ENCODE data around the gene NHSL2.

The NHSL2 gene

GRCh38 chrX:72003811-72004750 lies 93.4 kb downstream of the NHSL2 start:
- peak overlapping the region; percentile 7 for H3K27ac Mint-ChIP-seq
- peak overlapping the region; percentile 16 for H3K4me3 Mint-ChIP-seq
- H3K27me3 Mint-ChIP-seq (ENCODE audit: low read depth, poor library complexity) = peaks cover 8% of the 10 kb centered on the region
- peaks cover 46% of the 10 kb centered on the region for H3K4me1 Mint-ChIP-seq
- H3K36me3 Mint-ChIP-seq (ENCODE audit: low read depth) = no peaks in the 10 kb centered on the region
- TF ChIP-seq, protein P1, sequence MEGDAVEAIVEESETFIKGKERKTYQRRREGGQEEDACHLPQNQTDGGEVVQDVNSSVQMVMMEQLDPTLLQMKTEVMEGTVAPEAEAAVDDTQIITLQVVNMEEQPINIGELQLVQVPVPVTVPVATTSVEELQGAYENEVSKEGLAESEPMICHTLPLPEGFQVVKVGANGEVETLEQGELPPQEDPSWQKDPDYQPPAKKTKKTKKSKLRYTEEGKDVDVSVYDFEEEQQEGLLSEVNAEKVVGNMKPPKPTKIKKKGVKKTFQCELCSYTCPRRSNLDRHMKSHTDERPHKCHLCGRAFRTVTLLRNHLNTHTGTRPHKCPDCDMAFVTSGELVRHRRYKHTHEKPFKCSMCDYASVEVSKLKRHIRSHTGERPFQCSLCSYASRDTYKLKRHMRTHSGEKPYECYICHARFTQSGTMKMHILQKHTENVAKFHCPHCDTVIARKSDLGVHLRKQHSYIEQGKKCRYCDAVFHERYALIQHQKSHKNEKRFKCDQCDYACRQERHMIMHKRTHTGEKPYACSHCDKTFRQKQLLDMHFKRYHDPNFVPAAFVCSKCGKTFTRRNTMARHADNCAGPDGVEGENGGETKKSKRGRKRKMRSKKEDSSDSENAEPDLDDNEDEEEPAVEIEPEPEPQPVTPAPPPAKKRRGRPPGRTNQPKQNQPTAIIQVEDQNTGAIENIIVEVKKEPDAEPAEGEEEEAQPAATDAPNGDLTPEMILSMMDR (IDR thresholded peaks at IDR 0.05) = peak; percentile 11
- peaks cover 44% of the 10 kb centered on the region for H3K9me3 Mint-ChIP-seq
- DNase-seq = peak; percentile 47

DNA sequence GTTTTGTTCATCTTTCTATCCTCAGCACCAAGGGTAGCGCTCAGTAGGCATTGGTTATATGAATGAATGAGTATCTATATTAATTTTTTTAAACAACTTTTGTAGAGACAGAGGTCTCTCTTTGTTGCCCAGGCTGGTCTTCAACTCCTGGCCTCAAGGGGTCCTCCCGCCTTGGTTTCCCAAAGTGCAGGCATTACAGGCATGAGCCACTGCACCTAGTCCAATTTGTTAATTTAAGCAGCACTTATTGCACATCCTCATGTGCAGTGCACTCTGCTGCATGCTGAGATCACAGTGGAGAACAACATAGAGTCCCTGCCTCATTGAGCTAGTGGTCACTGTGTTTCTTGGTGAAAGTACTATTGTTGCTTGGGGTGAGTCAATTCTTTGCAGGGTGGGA lies 94.4 kb downstream of the NHSL2 start:
- Mint-ChIP-seq H3K9me3 (peaks cover 51% of the 10 kb centered on the region), H3K36me3 (ENCODE audit: low read depth) (peaks cover 6% of the 10 kb centered on the region), H3K4me1 (peaks cover 46% of the 10 kb centered on the region), H3K27ac (no peak overlapping the region), H3K4me3 (no peak overlapping the region), H3K27me3 (ENCODE audit: low read depth, poor library complexity) (peaks cover 8% of the 10 kb centered on the region)
- TF ChIP-seq, protein P1 (IDR thresholded peaks at IDR 0.05) = no peak
- DNase-seq = no peak

- Mint-ChIP-seq H3K9me3 (peaks cover 60% of the 10 kb centered on the region), H3K4me1 (peaks cover 35% of the 10 kb centered on the region), H3K27me3 (ENCODE audit: low read depth, poor library complexity) (peaks cover 5% of the 10 kb centered on the region), H3K36me3 (ENCODE audit: low read depth) (peaks cover 15% of the 10 kb centered on the region), H3K4me3 (no peak overlapping the region), H3K27ac (no peak overlapping the region)
- TF ChIP-seq, protein P1 (IDR thresholded peaks at IDR 0.05) = no peak
- no peak for DNase-seq
Observed at GRCh38 chrX:72006461-72006860, 95.8 kb downstream of the NHSL2 start.

DNA sequence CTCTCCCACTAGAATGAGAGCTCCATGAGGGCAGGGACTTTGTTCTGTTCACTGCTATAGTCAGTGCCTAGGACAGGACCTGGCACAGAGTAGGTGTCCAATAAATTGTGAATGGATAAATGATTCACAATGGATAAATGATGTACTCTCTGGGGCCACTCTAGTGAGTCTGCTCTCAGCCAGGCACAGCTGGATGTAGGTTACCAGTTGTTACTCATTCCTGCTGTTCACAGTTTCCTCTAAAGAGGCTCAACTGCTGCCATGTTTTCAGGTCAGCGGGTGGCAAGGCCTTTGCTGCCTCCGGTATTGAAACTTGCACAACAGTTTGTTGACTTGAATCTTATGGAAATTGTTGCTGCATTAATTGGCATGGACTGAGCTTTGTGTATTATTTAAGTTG lies 99.1 kb downstream of the NHSL2 start:
- Mint-ChIP-seq H3K27me3 (ENCODE audit: low read depth, poor library complexity) (peaks cover 5% of the 10 kb centered on the region), H3K27ac (no peak overlapping the region), H3K4me3 (no peak overlapping the region), H3K9me3 (peaks cover 63% of the 10 kb centered on the region), H3K4me1 (peaks cover 15% of the 10 kb centered on the region), H3K36me3 (ENCODE audit: low read depth) (peaks cover 31% of the 10 kb centered on the region)
- DNase-seq = no peak
- TF ChIP-seq, protein P1 (IDR thresholded peaks at IDR 0.05) = no peak

DNA sequence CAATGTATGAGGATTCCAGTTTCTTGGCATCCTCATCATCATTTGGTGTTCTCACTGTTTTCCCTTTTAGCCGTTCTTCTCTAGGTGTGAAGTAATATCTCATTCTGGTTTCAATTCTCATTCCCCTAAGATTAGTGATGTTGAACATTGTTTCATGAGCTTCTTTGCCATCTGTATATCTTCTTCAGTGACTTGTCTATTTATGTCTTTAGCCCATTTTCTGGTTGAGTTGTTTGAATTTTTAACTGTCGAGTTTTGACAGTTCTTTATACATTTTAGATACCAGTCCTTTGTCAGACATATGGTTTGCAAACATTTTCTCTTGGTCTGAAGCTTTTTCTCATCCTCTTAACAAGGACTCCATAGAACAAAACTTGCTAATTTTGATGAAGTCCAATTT lies 101.1 kb downstream of the NHSL2 start:
- Mint-ChIP-seq H3K4me1 (peaks cover 6% of the 10 kb centered on the region), H3K4me3 (no peak overlapping the region), H3K36me3 (ENCODE audit: low read depth) (peaks cover 31% of the 10 kb centered on the region), H3K9me3 (peaks cover 45% of the 10 kb centered on the region), H3K27me3 (ENCODE audit: low read depth, poor library complexity) (peaks cover 8% of the 10 kb centered on the region), H3K27ac (no peak overlapping the region)
- DNase-seq = no peak
- TF ChIP-seq, protein P1 (IDR thresholded peaks at IDR 0.05) = no peak

GRCh38 chrX:72015383-72015782 lies 104.7 kb downstream of the NHSL2 start:
- TF ChIP-seq, protein P1 (IDR thresholded peaks at IDR 0.05) = no peak
- H3K4me3 Mint-ChIP-seq = no peak overlapping the region
- peaks cover 14% of the 10 kb centered on the region for H3K27me3 Mint-ChIP-seq (ENCODE audit: low read depth, poor library complexity)
- H3K9me3 Mint-ChIP-seq = peaks cover 40% of the 10 kb centered on the region
- no peak overlapping the region for H3K27ac Mint-ChIP-seq
- H3K36me3 Mint-ChIP-seq (ENCODE audit: low read depth) = peaks cover 24% of the 10 kb centered on the region
- no peak for DNase-seq
- H3K4me1 Mint-ChIP-seq = peaks cover 15% of the 10 kb centered on the region
